HPDE6-E6E7 (cell line): ENCODE results near the gene ELMO3.

Experiments used
- DNase-seq: peaks from one replicate; pipeline ENCODE4 v3.0.0; 2011; ENCODE audit warnings: missing footprints; ENCODE audit errors: extremely low spot score

Gene ELMO3

GRCh38 chr16:67163164-67163998, 35.5 kb upstream of the ELMO3 start:
- no peak for DNase-seq

- DNase-seq, result no peak
These were observed 34.9 kb upstream of the ELMO3 start for GRCh38 chr16:67163999-67164558.

DNA sequence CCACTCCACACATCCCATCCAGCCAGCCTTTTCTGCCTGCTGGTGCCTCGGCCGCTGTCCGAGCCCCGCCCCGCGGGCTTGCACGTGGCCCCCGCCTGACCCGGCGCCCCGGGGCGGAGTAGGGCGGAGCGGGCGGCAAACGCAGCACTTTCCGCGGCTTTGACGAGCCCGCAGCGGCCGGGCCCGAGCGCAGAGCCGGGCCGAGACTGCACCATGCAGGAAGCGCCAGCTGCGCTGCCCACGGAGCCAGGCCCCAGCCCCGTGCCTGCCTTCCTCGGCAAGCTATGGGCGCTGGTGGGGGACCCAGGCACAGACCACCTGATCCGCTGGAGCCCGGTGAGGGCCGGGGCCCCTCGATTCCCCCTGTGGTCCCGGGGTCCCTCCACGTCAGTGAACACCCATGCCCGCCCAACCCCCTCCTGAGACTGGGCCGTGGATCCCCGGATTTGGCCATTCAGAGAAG, 34.3 kb upstream of the ELMO3 start, which contains the start of gene HSF4:
Gene HSF4 (plus strand): TSS at position 147 of the 463 bp plus-strand sequence. CDS start 67 bp downstream, at position 214.
- DNase-seq, result no peak

DNA sequence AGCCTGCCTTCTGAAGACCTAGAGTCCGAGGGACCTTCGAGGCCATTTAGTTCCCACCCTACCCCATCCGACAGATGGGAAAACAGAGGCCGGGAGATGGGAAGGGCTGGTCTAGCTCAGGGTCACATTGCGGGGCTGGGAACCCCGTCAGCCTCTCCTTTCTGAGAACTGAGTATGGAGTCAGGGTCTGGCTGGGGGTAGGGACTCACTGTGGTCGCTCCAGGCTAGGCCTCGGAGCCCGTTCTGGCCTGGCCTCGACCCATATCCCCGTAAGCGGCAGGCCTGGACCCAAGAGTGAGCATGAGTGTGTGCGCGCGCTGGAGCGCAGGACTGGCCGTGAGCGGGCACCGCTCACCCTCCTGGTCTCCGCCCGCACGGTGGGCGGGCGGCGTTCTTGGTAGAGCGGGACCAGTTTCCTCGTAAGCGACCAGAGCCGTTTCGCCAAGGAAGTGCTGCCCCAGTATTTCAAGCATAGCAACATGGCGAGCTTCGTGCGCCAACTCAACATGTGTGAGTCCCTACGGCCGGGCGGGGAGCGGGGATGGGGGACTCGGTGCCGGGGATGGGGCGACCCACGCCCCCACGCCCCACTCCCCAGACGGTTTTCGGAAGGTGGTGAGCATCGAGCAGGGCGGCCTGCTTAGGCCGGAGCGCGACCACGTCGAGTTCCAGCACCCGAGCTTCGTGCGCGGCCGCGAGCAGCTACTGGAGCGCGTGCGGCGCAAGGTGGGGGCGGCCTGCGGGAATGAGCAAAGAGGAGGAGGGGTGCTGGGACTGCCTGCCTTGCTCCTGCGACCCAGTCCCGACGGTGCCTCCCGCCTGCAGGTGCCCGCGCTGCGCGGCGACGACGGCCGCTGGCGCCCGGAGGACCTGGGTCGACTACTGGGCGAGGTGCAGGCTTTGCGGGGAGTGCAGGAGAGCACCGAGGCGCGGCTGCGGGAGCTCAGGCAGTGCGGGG, 33.5 kb upstream of the ELMO3 start:
- no peak for DNase-seq

DNA sequence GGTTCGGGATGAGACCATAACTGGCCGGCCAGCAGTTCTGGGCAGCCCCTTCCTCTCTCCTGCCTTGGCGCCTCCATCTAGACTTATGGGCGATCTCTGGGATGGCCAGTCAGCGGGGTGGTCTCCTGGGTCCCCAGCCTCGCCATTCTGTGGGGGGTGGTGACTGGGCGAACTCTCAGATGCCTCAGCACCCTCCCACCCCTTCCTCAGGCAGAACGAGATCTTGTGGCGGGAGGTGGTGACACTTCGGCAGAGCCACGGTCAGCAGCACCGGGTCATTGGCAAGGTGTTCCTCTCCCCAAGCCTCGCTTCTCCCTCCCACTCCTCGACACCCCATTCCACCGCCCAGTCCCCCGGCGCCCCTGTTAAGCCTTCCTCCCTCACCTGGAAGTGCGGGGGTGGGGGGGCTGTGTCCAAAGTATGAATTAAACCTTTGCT, 32.8 kb upstream of the ELMO3 start:
- DNase-seq, result no peak

- DNase-seq, result no peak
These were observed 32.2 kb upstream of the ELMO3 start for GRCh38 chr16:67166598-67167168.

- no peak for DNase-seq
These were observed 31.3 kb upstream of the ELMO3 start for GRCh38 chr16:67167588-67167987.

- no peak for DNase-seq
These were observed 29.9 kb upstream of the ELMO3 start for GRCh38 chr16:67169011-67169451.

DNA sequence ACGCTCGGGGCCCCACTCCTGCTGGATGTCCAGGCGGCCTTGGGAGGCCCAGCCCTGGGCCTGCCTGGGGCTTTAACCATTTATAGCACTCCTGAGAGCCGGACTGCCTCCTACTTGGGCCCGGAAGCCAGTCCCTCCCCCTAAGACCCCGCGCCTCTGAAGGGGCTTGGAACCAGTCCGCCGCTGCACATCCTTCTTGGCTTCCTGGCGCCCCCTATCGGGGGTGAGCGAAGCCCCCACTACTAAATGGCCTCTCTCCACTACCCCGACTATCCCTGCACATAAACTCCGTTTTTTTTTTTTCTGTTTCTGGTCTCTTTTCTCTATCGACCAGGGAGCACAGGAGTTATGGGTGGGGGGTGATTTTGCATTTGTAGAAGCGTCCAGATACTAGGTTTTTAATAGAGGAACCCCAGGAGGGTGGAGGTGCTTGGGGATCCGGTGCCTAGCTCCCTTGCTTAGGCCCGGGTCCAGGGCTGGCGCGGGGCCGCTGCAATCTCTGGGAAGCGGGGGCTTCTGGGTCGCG, 29.2 kb upstream of the ELMO3 start:
- DNase-seq, result no peak

GRCh38 chr16:67170168-67170948, 28.6 kb upstream of the ELMO3 start, which contains the start of gene NOL3:
Gene NOL3 (plus strand): TSS chr16:67170538.
- peak; percentile 78 for DNase-seq

GRCh38 chr16:67170949-67171649, 27.8 kb upstream of the ELMO3 start:
- no peak for DNase-seq

DNA sequence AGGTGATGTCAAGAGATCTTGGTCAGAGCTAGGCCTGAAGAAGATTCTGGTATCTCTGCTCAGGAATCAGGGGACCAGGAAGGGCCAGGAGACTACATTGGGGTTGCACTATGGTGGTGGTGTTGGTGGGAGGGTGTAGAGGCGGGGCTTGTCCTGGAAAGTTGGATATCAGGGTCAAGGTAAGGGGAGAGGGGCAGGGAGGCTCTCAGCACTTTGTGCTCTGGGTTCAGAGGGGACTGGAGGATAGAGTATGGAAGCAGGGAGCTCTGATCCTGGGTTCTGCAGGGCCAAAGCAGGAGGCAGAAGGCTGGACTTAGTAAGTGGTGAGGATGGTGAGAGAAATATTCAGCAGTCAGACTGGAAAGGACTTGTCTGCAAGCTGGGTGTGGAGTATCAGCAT, 25.6 kb upstream of the ELMO3 start:
- DNase-seq, result no peak

- DNase-seq, result peak; percentile 92
These were observed 24.9 kb upstream of the ELMO3 start for GRCh38 chr16:67173808-67174705.

DNA sequence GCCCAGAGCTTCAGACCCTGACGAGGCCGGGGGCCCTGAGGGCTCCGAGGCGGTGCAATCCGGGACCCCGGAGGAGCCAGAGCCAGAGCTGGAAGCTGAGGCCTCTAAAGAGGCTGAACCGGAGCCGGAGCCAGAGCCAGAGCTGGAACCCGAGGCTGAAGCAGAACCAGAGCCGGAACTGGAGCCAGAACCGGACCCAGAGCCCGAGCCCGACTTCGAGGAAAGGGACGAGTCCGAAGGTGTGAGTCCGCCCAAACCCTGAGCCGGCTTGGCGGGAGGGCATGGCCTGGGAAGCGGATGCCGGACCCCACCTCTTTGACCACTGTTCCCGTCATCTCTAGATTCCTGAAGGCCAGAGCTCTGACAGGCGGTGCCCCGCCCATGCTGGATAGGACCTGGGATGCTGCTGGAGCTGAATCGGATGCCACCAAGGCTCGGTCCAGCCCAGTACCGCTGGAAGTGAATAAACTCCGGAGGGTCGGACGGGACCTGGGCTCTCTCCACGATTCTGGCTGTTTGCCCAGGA, 24.2 kb upstream of the ELMO3 start:
- DNase-seq, result no peak

DNA sequence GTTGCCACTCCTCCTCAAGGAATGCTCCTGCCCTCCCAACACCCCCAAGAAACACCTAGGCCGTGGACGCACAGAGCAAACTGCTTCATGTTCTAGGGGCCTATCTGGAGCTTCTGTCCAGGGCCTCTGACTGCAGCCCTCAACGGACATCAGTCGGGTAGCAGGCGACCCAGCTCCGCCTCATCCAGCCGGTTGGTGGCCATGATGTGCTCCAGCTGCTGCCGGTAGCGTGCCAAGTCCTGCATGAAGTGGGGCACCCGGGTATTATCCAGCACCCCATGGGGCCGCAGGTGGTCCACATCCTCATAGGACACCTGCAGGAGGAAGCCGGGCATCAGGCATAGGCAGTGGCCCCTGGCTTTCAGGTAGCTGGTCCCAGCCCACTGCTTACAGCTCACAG, 22.3 kb upstream of the ELMO3 start:
- no peak for DNase-seq

GRCh38 chr16:67177743-67178699, 20.9 kb upstream of the ELMO3 start:
- DNase-seq, result peak; percentile 94

- DNase-seq, result no peak
These were observed 19.4 kb upstream of the ELMO3 start for GRCh38 chr16:67179421-67180080.
